B cell (primary cell): ENCODE measurements around the gene CHTF18. TPM values are rescaled to one million over a fixed set of nuclear protein-coding genes. Genes with fewer than 3 reads are reported as not detected.

Experiments
- ATAC-seq: fragments of 200-7000 bp; cut with Tn5 transposase; one replicate; pipeline ENCODE4 v1.10.0; 2021; ENCODE audit warnings: low read depth, mild to moderate bottlenecking, moderate number of reproducible peaks, moderate library complexity
- CTCF ChIA-PET: fragments of 350-600 bp; sonication (Branson Sonifier 250); formaldehyde crosslinking; loops from one replicate; lab custom pipeline; 2021; ENCODE audit warnings: antibody characterized with exemption, inconsistent platforms; lab: Charles Lee
- POLR2A ChIA-PET: fragments of 350-600 bp; sonication (Branson Sonifier 250); formaldehyde crosslinking; loops from one replicate; lab custom pipeline; 2021; ENCODE audit warnings: antibody characterized with exemption; lab: Charles Lee
- DNase-seq: peaks from one replicate; pipeline ENCODE4 v3.0.0; 2013
- H2AFZ ChIP-seq: 2 replicates; pipeline ENCODE4 v1.6.1; 2012; ENCODE audit warnings: mild to moderate bottlenecking, low read depth, low read length; ENCODE audit not compliant: insufficient read depth, poor library complexity, severe bottlenecking
- H3K27ac ChIP-seq, 2 donors: 1 replicate in 1 of 2; 2 replicates in 1 of 2; pipeline ENCODE4 v1.5.1; 2012 to 2013; ENCODE audit warnings: low read length in 2 of 2, mild to moderate bottlenecking in 2 of 2, moderate library complexity in 1 of 2
- H3K27me3 ChIP-seq, 4 experiments: fragments of 200-600 bp in 1 of 4; sonication (generic) in 1 of 4; replicated peaks in 1 of 4; 1 replicate in 2 of 4; 2 replicates in 2 of 4; pipeline versions ENCODE4 v1.6.1 to v1.7.0; 2013 to 2016; ENCODE audit warnings: low read length in 3 of 4, mild to moderate bottlenecking in 2 of 4, mixed read lengths in 1 of 4, moderate library complexity in 1 of 4; ENCODE audit not compliant: insufficient read depth in 4 of 4, control insufficient read depth in 3 of 4; ENCODE audit errors: control extremely low read depth in 1 of 4
- H3K36me3 ChIP-seq, 2 experiments: replicated peaks in 1 of 2; 1 replicate in 1 of 2; 2 replicates in 1 of 2; pipeline versions ENCODE4 v1.6.1 to v1.7.1; 2013; ENCODE audit warnings: low read length in 1 of 2; ENCODE audit not compliant: insufficient read depth in 2 of 2, control insufficient read depth in 1 of 2; ENCODE audit errors: control extremely low read depth in 1 of 2, extremely low read depth in 1 of 2
- H3K4me1 ChIP-seq, 2 donors: fragments of 200-600 bp in 1 of 2; sonication (generic) in 1 of 2; 1 replicate in 1 of 2; 2 replicates in 1 of 2; pipeline versions ENCODE4 v1.5.1 to v1.6.1; 2013 to 2017; ENCODE audit warnings: low read length in 2 of 2; ENCODE audit not compliant: control insufficient read depth in 2 of 2, insufficient read depth in 2 of 2
- H3K4me2 ChIP-seq: replicated peaks from 2 replicates; pipeline ENCODE3; 2012; ENCODE audit warnings: mild to moderate bottlenecking, low read depth, low read length; ENCODE audit not compliant: poor library complexity, severe bottlenecking
- H3K4me3 ChIP-seq, 5 experiments: fragments of 200-600 bp in 1 of 5; sonication (generic) in 1 of 5; 1 replicate in 3 of 5; 2 replicates in 2 of 5; pipeline versions ENCODE4 v1.5.1 to v1.7.0; 2011 to 2016; ENCODE audit warnings: low read length in 4 of 5, mild to moderate bottlenecking in 4 of 5, low read depth in 2 of 5, control low read depth in 1 of 5, moderate library complexity in 1 of 5; ENCODE audit not compliant: insufficient read depth in 1 of 5; ENCODE audit errors: control extremely low read depth in 1 of 5, extremely low read depth in 1 of 5
- H3K79me2 ChIP-seq: fragments of 200-600 bp; sonication (generic); one replicate; pipeline ENCODE4 v1.6.0; 2016; ENCODE audit warnings: low read length; ENCODE audit not compliant: control insufficient read depth, insufficient read depth
- H3K9ac ChIP-seq: fragments of 200-600 bp; sonication (generic); 2 replicates; pipeline ENCODE4 v1.6.1; 2017; ENCODE audit warnings: mild to moderate bottlenecking, low read length, moderate library complexity
- H3K9me3 ChIP-seq, 3 donors: one replicate each; pipeline versions ENCODE4 v1.6.1 to v1.7.1; 2013; ENCODE audit warnings: low read length in 2 of 3; ENCODE audit not compliant: control insufficient read depth in 2 of 3, insufficient read depth in 1 of 3; ENCODE audit errors: control extremely low read depth in 1 of 3
- H4K20me1 ChIP-seq: 2 replicates; pipeline ENCODE4 v1.6.0; 2012; ENCODE audit warnings: mild to moderate bottlenecking, low read length; ENCODE audit not compliant: insufficient read depth, control insufficient read depth, poor library complexity, severe bottlenecking
- H3K27ac Mint-ChIP-seq: one replicate; pipeline ENCODE4 v1.8.0; 2021; ENCODE audit warnings: mixed read lengths
- H3K27me3 Mint-ChIP-seq: one replicate; pipeline ENCODE4 v1.8.0; 2021; ENCODE audit warnings: mixed read lengths
- H3K4me1 Mint-ChIP-seq: one replicate; pipeline ENCODE4 v1.8.0; 2021; ENCODE audit warnings: mixed read lengths
- H3K4me3 Mint-ChIP-seq: one replicate; pipeline ENCODE4 v1.8.0; 2021; ENCODE audit warnings: mixed read lengths
- H3K9me3 Mint-ChIP-seq: one replicate; pipeline ENCODE4 v1.8.0; 2022; ENCODE audit warnings: mixed read lengths; ENCODE audit not compliant: insufficient read depth
- CTCF ChIP-seq: fragments of 200-600 bp; IDR thresholded peaks from one replicate; pipeline ENCODE4 v1.8.0; 2022; ENCODE audit warnings: antibody characterized with exemption, mild to moderate bottlenecking
- EZH2 ChIP-seq: IDR thresholded peaks from 2 replicates; pipeline ENCODE4 v1.6.1; 2012; ENCODE audit warnings: borderline replicate concordance, low read depth, mild to moderate bottlenecking, moderate library complexity, low read length; ENCODE audit not compliant: insufficient read depth, poor library complexity, severe bottlenecking
- WGBS: methylation state at CpG from one replicate; pipeline ENCODE4 v1.1.5; 2013; ENCODE audit warnings: missing lambda C conversion rate; ENCODE audit not compliant: insufficient coverage; 5-methylcytosine and 5-hydroxymethylcytosine counted together
- intact Hi-C: fragments of 100-400 bp; cut with micrococcal nuclease; formaldehyde crosslinking; loops from one replicate; pipeline ENCODE4 v1.10.0; 2022
- polyA plus RNA-seq: library from polyadenylated mRNA; depleted of rRNA; stranded (reverse); fragments of >200 nt; gene quantifications from 2 replicates; pipeline ENCODE4 v1.2.3, GENCODE V29; 2012
- total RNA-seq, 2 donors: library from RNA; stranded (reverse); fragments of 120-200 nt in 1 of 2; gene quantifications; 1 replicate in 1 of 2; 2 replicates in 1 of 2; pipeline versions ENCODE4 v1.2.3 to v1.2.4, GENCODE V29; 2013 to 2022

The CHTF18 gene
- total and polyA plus RNA-seq, 2 donors (not counting 1 experiment from before 2014, with no cell fraction given): 72.3 to 76.1 TPM

GRCh38 chr16:783404-784161 is 4.8 kb upstream of the CHTF18 start:
- Histone ChIP-seq H3K4me2 (no peak overlapping the region), H3K79me2 (peaks cover 11% of the 10 kb centered on the region), H3K9me3 (no peaks in the 10 kb centered on the region), H3K4me3 (no peak overlapping the region), H3K27ac (no peak overlapping the region), H3K27me3 (peaks cover 0 to 17% (median 3%) of the 10 kb centered on the region in 4 experiments), H3K9ac (no peak overlapping the region), H4K20me1 (peaks cover 31% of the 10 kb centered on the region), H3K4me1 (peaks cover 8 to 16% of the 10 kb centered on the region in 2 donors), H3K36me3 (peaks cover 0 to 8% of the 10 kb centered on the region in 2 experiments), H2AFZ (no peak overlapping the region)
- ChIA-PET CTCF (interaction anchor here (1.5 to 7.4 kb wide), 3 partner anchors 56 to 71 kb away, joined by 4 to 94 read pairs (median 4); partner anchors contain the start of genes ANTKMT and METRN), POLR2A (no interaction called here)
- Mint-ChIP-seq H3K4me1 (peaks cover 5% of the 10 kb centered on the region), H3K9me3 (no peaks in the 10 kb centered on the region), H3K27me3 (no peaks in the 10 kb centered on the region), H3K4me3 (no peak overlapping the region), H3K27ac (no peak overlapping the region)
- ATAC-seq (no peak), DNase-seq (no peak)
- TF ChIP-seq CTCF: no peak
- TF ChIP-seq EZH2: no peak
- intact Hi-C loops: no loop called here
- WGBS: 71% methylated on average over 17 of the region's 17 CpGs

- intact Hi-C loops: no loop called here
- ChIA-PET CTCF (interaction anchor here (0.8 to 7.4 kb wide), 6 partner anchors 17 to 71 kb away, joined by 4 to 94 read pairs (median 4); partner anchors contain the start of genes ANTKMT, CIAO3 and METRN), POLR2A (no interaction called here)
- Histone ChIP-seq H3K27ac (no peak overlapping the region), H3K9me3 (no peaks in the 10 kb centered on the region), H3K79me2 (peaks cover 11% of the 10 kb centered on the region), H3K4me1 (peaks cover 13 to 23% of the 10 kb centered on the region in 2 donors), H4K20me1 (peaks cover 31% of the 10 kb centered on the region), H3K36me3 (peaks cover 0 to 8% of the 10 kb centered on the region in 2 experiments), H3K27me3 (peaks cover 0 to 15% (median 2%) of the 10 kb centered on the region in 4 experiments), H3K4me2 (no peak overlapping the region), H3K4me3 (no peak overlapping the region), H2AFZ (no peak overlapping the region), H3K9ac (no peak overlapping the region)
- TF ChIP-seq CTCF (no peak), EZH2 (no peak)
- ATAC-seq (no peak), DNase-seq (no peak)
- H3K4me3 Mint-ChIP-seq: no peak overlapping the region
- 98% methylated on average over 19 of the region's 19 CpGs for WGBS
- no peaks in the 10 kb centered on the region for H3K9me3 Mint-ChIP-seq
- peaks cover 5% of the 10 kb centered on the region for H3K4me1 Mint-ChIP-seq
- no peak overlapping the region for H3K27ac Mint-ChIP-seq
- H3K27me3 Mint-ChIP-seq: no peaks in the 10 kb centered on the region
Observed at GRCh38 chr16:784431-784830, 4.0 kb upstream of the CHTF18 start.
